WTC11 (cell line): ENCODE results near the gene ZBTB20. TPM values are rescaled to one million over a fixed set of nuclear protein-coding genes. Genes with fewer than 3 reads are reported as not detected.

Experiments used
- ATAC-seq: fragments of 200-7000 bp; cut with Tn5 transposase; 2 replicates; pipeline ENCODE4 v1.10.0; 2021; ENCODE audit warnings: mild to moderate bottlenecking, moderate library complexity
- CTCF ChIA-PET: fragments of 300-600 bp; sonication (Branson Sonifier 250); formaldehyde crosslinking; loops from one replicate; lab custom pipeline; 2021; ENCODE audit warnings: antibody characterized with exemption; lab: Charles Lee
- POLR2A ChIA-PET: fragments of 350-600 bp; sonication (Branson Sonifier 250); formaldehyde crosslinking; loops from one replicate; lab custom pipeline; 2021; ENCODE audit warnings: antibody characterized with exemption; lab: Charles Lee
- DNase-seq: peaks from one replicate; pipeline ENCODE4 v3.0.0; 2021; ENCODE audit warnings: low spot score
- H3K27ac Mint-ChIP-seq: 2 replicates; pipeline ENCODE4 v1.8.0; 2021; ENCODE audit warnings: mixed read lengths
- H3K27me3 Mint-ChIP-seq: 2 replicates; pipeline ENCODE4 v1.8.0; 2021; ENCODE audit warnings: low read depth, mild to moderate bottlenecking, moderate library complexity, mixed read lengths
- H3K36me3 Mint-ChIP-seq: 2 replicates; pipeline ENCODE4 v1.8.0; 2021; ENCODE audit warnings: mixed read lengths
- H3K4me1 Mint-ChIP-seq: 2 replicates; pipeline ENCODE4 v1.8.0; 2022; ENCODE audit warnings: mixed read lengths
- H3K4me3 Mint-ChIP-seq: 2 replicates; pipeline ENCODE4 v1.8.0; 2021; ENCODE audit warnings: mild to moderate bottlenecking, moderate library complexity, mixed read lengths
- H3K9me3 Mint-ChIP-seq: 2 replicates; pipeline ENCODE4 v1.8.0; 2021; ENCODE audit warnings: mixed read lengths
- CDX4 ChIP-seq: fragments of 250-450 bp; sonication (Bioruptor Pico); IDR thresholded peaks from 2 replicates; pipeline ENCODE4 v1.9.0; 2021; ENCODE audit warnings: moderate library complexity, mild to moderate bottlenecking, inconsistent platforms, borderline replicate concordance
- CREM ChIP-seq: sonication (generic); formaldehyde crosslinking; IDR thresholded peaks from 2 replicates; pipeline ENCODE4 v1.8.1; 2022; ENCODE audit warnings: mild to moderate bottlenecking, missing genetic modification reagents, moderate library complexity
- E2F4 ChIP-seq: sonication (generic); formaldehyde crosslinking; IDR thresholded peaks from 2 replicates; pipeline ENCODE4 v1.8.1; 2022; ENCODE audit warnings: low read depth, mild to moderate bottlenecking, moderate library complexity, missing genetic modification reagents, borderline replicate concordance
- E2F5 ChIP-seq: sonication (generic); formaldehyde crosslinking; IDR thresholded peaks from 2 replicates; pipeline ENCODE4 v1.8.1; 2022; ENCODE audit warnings: mild to moderate bottlenecking, moderate library complexity, missing genetic modification reagents
- ESRRA ChIP-seq: sonication (generic); formaldehyde crosslinking; IDR thresholded peaks from 2 replicates; pipeline ENCODE4 v1.8.1; 2022; ENCODE audit warnings: mild to moderate bottlenecking, missing genetic modification reagents, borderline replicate concordance
- ETV6 ChIP-seq: sonication (generic); formaldehyde crosslinking; IDR thresholded peaks from 2 replicates; pipeline ENCODE4 v1.8.1; 2022; ENCODE audit warnings: mild to moderate bottlenecking, missing genetic modification reagents
- FOXP4 ChIP-seq: sonication (generic); formaldehyde crosslinking; IDR thresholded peaks from 2 replicates; pipeline ENCODE4 v1.8.0; 2022; ENCODE audit warnings: mild to moderate bottlenecking, missing genetic modification reagents
- GTF2I ChIP-seq: fragments of 250-450 bp; sonication (Bioruptor Pico); conservative IDR thresholded peaks from 2 replicates; pipeline ENCODE4 v1.4.0; 2021; ENCODE audit warnings: mild to moderate bottlenecking
- NFE2L1 ChIP-seq: sonication (generic); formaldehyde crosslinking; IDR thresholded peaks from 2 replicates; pipeline ENCODE4 v1.8.1; 2023; ENCODE audit warnings: missing genetic modification reagents
- NFYB ChIP-seq: sonication (generic); formaldehyde crosslinking; conservative IDR thresholded peaks from 2 replicates; pipeline ENCODE4 v1.8.0; 2022; ENCODE audit warnings: low read depth, missing genetic modification reagents
- NR2C2 ChIP-seq: sonication (generic); formaldehyde crosslinking; IDR thresholded peaks from 2 replicates; pipeline ENCODE4 v1.8.0; 2022; ENCODE audit warnings: mild to moderate bottlenecking, missing genetic modification reagents
- SOX15 ChIP-seq: fragments of 250-450 bp; sonication (Bioruptor Pico); IDR thresholded peaks from 2 replicates; pipeline ENCODE4 v1.9.0; 2021; ENCODE audit warnings: mild to moderate bottlenecking
- TEAD4 ChIP-seq: sonication (generic); formaldehyde crosslinking; IDR thresholded peaks from 2 replicates; pipeline ENCODE4 v1.8.0; 2022; ENCODE audit warnings: mild to moderate bottlenecking, missing genetic modification reagents
- ZNF121 ChIP-seq: sonication (generic); formaldehyde crosslinking; IDR thresholded peaks from 2 replicates; pipeline ENCODE4 v1.8.0; 2023; ENCODE audit warnings: missing genetic modification reagents
- ZNF138 ChIP-seq: sonication (generic); formaldehyde crosslinking; conservative IDR thresholded peaks from 2 replicates; pipeline ENCODE4 v1.8.1; 2022; ENCODE audit warnings: mild to moderate bottlenecking, moderate library complexity, missing genetic modification reagents
- ZNF219 ChIP-seq: sonication (generic); formaldehyde crosslinking; IDR thresholded peaks from 2 replicates; pipeline ENCODE4 v1.8.0; 2023; ENCODE audit warnings: missing genetic modification reagents, mild to moderate bottlenecking, borderline replicate concordance
- ZNF232 ChIP-seq: sonication (generic); formaldehyde crosslinking; IDR thresholded peaks from 2 replicates; pipeline ENCODE4 v1.8.0; 2022; ENCODE audit warnings: mild to moderate bottlenecking, missing genetic modification reagents
- ZNF423 ChIP-seq: fragments of 250-450 bp; sonication (Bioruptor Pico); IDR thresholded peaks from 2 replicates; pipeline ENCODE4 v2.1.2; 2022; ENCODE audit warnings: mild to moderate bottlenecking, moderate library complexity
- ZNF671 ChIP-seq: fragments of 250-450 bp; sonication (Bioruptor Pico); IDR thresholded peaks from 2 replicates; pipeline ENCODE4 v1.8.0; 2021; ENCODE audit warnings: mild to moderate bottlenecking
- total RNA-seq: library from RNA; stranded (reverse); gene quantifications from 3 replicates; pipeline ENCODE4 v1.2.3, GENCODE V29; 2021
- TF ChIP-seq, protein P1 (sequence below): sonication (generic); formaldehyde crosslinking; IDR thresholded peaks from 2 replicates; pipeline ENCODE4 v1.8.1; 2022; ENCODE audit warnings: mild to moderate bottlenecking, missing genetic modification reagents, moderate library complexity, borderline replicate concordance

ZBTB20 gene
- total RNA-seq, 1 experiment from 2014 or later, result 1.5 TPM

GRCh38 chr3:115099986-115100571 lies 47.0 kb downstream of the ZBTB20 start:
- no peak for DNase-seq

DNA sequence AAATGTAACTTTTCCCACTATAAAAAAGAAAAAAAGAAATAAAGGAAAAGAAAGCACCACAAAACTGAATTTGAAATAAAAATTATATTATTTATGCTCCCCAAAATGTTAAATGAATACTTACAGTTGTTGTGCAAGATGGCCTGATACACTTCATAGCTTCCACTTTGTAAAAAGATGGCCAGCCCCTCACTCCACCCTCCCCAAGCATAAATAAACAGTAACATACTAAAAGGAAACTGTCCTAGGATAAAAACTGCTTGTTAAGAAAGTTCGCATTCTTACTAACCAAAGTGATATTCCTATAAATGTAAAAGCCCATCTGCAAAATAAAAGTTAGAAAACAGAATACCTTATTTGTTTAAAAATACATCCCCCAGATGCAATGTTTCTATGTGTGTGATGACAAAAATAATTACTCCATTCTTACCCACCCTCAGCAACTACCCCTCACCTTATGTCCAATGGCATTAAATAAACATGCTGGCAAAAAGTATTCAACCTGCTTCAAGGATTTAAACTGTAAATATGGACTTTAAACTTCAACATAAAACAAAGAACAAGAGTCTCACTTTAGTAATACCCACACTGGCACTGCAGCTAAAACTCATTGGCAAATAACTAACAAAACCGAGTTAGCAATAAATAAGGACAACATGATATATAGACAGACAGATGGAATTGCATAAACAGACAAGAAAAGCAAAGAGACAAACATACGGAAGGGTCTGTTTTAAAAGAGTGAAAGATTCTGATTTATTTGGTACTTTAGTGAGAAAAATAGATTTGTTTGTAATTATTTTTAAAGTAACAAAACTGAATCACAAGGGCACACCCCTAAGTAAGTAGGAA lies 47.7 kb downstream of the ZBTB20 start:
- Mint-ChIP-seq H3K4me1 (peaks cover 11% of the 10 kb centered on the region), H3K36me3 (peaks cover 7% of the 10 kb centered on the region; the same call in 1 of the 2 replicates), H3K4me3 (no peak overlapping the region), H3K27me3 (no peaks in the 10 kb centered on the region), H3K9me3 (peaks cover 14% of the 10 kb centered on the region), H3K27ac (peak overlapping the region; percentile 3; the same call in 1 of the 2 replicates)
- ChIA-PET CTCF (no interaction called here), POLR2A (no interaction called here)
- ATAC-seq (no peak), DNase-seq (no peak)
- TF ChIP-seq GTF2I (CRISPR knock-in tag) (no peak), FOXP4 (CRISPR knock-in tag) (no peak), ZNF423 (CRISPR knock-in tag) (no peak), ZNF219 (CRISPR knock-in tag) (no peak)
- TF ChIP-seq, protein P1, sequence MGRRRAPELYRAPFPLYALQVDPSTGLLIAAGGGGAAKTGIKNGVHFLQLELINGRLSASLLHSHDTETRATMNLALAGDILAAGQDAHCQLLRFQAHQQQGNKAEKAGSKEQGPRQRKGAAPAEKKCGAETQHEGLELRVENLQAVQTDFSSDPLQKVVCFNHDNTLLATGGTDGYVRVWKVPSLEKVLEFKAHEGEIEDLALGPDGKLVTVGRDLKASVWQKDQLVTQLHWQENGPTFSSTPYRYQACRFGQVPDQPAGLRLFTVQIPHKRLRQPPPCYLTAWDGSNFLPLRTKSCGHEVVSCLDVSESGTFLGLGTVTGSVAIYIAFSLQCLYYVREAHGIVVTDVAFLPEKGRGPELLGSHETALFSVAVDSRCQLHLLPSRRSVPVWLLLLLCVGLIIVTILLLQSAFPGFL (CRISPR knock-in tag), result no peak

More at GRCh38 chr3:115099986-115100571, 47.0 kb downstream of the ZBTB20 start:
- H3K27me3 Mint-ChIP-seq, result no peaks in the 10 kb centered on the region
- no peak overlapping the region; the same call in 1 of the 2 replicates for H3K4me3 Mint-ChIP-seq
- ChIA-PET CTCF (no interaction called here), POLR2A (no interaction called here)
- H3K9me3 Mint-ChIP-seq, result peaks cover 19% of the 10 kb centered on the region
- H3K36me3 Mint-ChIP-seq, result peaks cover 11% of the 10 kb centered on the region; the same call in 1 of the 2 replicates
- H3K4me1 Mint-ChIP-seq, result peaks cover 11% of the 10 kb centered on the region
- TF ChIP-seq ZNF671 (CRISPR knock-in tag), result no peak
- TF ChIP-seq TEAD4 (CRISPR knock-in tag), result no peak
- no peak for TF ChIP-seq ESRRA (CRISPR knock-in tag)
- no peak for TF ChIP-seq ZNF138 (CRISPR knock-in tag)
- TF ChIP-seq ZNF232 (CRISPR knock-in tag), result no peak
- TF ChIP-seq ETV6 (CRISPR knock-in tag), result no peak
- TF ChIP-seq ZNF121, result no peak
- no peak for TF ChIP-seq CREM (CRISPR knock-in tag)
- TF ChIP-seq CDX4 (CRISPR knock-in tag), result no peak
- no peak for TF ChIP-seq NR2C2 (CRISPR knock-in tag)
- no peak for TF ChIP-seq ZNF219 (CRISPR knock-in tag)
- TF ChIP-seq FOXP4 (CRISPR knock-in tag), result no peak
- no peak for TF ChIP-seq E2F5
- no peak for TF ChIP-seq NFE2L1
- TF ChIP-seq NFYB (CRISPR knock-in tag), result no peak
- TF ChIP-seq SOX15, result no peak
- TF ChIP-seq E2F4 (CRISPR knock-in tag), result no peak
- ATAC-seq, result peak; percentile 90
- H3K27ac Mint-ChIP-seq, result peak overlapping the region; percentile 50
